GM18858 (cell line): ENCODE measurements around the gene ANKRD36C.
"Not testable (repeated sequence)": the region's sequence is repeated elsewhere in the genome, so short reads cannot be mapped to it uniquely, and the experiment has no call there.

Experiments used
- ATAC-seq: cut with Tn5 transposase; IDR thresholded peaks from one replicate; pipeline ENCODE4 v1.9.1; 2021; ENCODE audit not compliant: unreplicated experiment

ANKRD36C gene

DNA sequence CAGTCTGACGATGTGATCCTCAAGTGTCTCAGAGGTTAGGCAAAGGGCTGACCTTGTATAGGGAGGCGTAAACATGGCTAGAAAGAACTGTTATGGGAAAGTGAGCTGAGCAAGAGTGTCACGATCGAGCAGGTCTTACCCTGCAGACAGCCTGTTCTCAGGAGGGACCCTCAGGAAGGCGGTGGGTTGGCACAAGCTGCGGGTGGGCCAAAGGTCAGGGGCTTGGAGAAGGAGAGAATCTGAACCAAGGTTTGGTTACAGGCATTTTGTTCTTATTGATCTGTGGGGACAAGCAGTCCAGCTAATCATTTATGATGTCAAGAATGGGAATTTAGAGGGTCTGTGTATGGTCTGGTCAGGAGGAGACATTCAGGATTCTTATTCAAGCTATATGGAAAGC, 16.4 kb upstream of the ANKRD36C start:
- not testable (repeated sequence) for ATAC-seq

DNA sequence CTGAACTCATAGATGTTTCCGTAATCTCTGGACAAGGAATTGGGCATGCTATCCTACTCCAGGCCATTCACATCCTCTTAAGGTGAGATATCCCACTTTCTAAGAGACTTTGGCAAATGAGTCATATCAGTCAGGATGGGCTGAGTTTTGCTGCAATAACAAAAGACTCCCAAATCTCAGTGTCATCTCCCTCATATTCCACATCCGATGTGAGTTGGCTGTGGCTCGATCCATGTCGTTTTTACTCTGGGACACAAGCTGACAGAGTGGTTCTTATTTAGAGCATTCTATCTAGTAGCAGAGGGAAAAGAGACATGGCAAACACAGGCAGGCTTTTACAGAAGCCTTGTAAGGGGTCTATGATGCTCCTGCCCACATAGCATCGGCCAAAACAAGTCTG, 14.6 kb upstream of the ANKRD36C start:
- not testable (repeated sequence) for ATAC-seq

DNA sequence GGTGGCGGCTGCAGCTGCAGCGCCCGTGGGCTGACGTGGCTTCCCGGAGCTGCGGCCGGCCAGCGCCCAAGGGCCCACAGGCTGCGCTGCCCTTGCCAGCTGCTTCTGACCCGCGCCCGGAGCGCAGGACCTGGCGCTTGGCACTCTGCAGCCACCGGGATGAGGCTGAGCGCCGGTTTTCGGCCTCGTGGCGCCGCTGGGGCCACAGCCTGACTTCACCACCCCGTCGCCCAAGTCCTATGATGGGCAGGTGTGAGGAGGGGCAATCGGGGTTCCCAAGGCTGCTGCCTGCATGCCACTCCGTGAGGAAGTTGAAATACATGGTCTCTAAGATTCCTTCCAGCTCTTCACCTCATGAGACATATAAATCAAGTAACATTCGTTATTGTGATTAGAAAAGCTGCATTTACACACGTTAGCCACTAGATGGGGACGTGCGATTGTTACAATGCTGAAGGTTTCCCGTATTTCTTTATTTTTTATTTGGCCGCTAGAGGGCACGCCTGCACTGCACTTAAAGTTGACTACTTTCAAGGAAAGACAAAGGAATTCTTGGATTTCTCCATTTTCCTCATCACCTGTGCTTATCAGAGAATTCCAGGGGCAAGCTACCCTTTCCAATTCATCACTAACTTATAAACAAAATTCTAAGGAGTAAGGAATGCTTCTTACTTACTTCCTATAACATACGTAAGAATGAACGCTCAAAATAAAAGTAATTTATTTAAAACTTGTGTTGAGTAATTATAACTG, 1.1 kb upstream of the ANKRD36C start:
- peak; percentile 40 for ATAC-seq

DNA sequence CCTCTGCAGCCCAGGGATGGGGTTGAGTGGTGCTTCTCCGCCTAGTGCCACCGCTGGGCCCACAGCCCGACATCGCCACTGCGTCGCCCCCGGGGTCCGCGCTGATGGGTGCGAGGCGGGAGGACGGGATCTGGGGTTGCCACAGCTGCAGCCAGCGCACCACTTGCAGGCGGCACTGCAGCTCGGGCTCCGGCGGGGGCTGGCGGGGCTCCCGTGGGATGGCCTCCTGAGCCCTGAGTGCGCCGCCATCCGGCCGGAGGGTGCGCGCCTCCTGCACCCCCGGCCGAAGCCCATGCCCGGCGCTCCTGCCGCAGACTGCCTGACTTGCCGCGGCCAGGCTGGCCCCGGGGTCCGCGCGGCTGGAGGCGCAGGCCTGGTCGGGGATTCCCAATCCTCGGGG, 478 bp upstream of the ANKRD36C start:
- ATAC-seq: peak; percentile 25

DNA sequence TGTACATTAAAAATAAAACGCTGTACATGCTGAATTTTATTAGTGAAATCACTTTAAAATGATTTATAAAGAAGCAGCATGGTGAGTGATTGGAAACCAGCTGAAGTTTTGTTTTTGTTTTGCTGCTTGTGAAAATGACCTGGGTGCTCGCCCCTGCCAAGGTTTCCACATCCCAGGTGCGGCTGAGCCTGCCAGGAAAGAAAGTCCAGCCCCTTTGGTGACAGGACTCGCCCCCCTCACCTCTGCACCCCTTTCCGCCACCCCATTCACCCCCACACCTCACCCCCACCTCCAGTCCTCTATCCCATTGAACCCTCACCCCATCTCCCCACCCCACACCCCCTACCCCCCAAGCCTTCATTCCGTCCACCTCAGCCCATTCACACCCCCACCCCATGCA, 740 bp downstream of the ANKRD36C start:
- not testable (repeated sequence) for ATAC-seq

DNA sequence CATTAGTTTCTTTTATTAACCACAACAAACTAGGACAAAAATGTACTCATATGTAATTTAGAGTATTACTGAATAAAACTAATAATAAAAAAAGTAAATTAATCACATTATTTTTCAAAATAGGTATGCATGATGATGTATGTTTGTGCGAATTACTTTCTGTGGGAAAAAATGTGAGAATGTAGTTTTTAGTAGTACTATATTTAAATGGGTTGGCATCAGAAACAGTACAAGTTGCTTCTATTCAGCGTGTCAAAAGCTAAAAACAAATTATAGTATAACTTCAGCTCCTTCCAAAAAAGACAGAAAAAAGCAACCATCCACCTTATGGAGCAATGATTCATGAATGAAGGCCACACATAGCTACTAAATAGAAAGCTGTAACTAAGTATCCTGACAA, 40.0 kb downstream of the ANKRD36C start:
- not testable (repeated sequence) for ATAC-seq

DNA sequence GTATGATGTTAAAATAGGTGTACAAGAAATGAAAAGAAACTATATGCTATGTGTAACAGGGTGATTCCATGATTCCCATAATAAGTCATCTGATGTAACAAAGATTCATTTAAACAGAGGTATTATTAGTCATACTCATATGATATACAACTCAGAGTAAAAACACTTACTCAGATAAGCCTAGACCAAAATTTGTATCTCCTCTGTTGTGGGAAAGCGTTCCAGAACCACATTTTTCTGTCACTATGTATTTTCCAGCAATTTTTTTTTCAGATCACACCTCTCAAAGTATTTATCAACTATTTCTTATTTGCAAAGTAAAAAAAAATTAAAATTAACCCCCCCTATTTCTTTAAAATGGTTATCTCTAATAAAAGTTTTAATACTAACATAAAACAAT, 43.6 kb downstream of the ANKRD36C start:
- ATAC-seq: not testable (repeated sequence)

DNA sequence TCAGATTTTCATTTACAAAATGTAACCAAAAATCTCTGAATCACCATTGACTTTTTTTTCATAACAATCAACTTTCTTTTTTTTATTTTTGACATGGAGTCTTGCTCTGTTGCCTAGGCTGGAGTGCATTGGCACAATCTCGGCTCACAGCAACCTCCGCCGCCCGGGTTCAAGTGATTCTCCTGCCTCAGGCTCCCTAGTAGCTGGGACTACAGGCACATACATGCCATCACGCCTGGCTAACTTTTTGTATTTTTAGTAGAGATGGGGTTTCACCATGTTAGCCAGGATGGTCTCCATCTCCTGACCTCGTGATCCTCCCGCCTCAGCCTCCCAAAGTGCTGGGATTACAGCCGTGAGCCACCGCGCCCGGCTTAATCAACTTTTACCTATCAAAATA, 51.7 kb downstream of the ANKRD36C start:
- not testable (repeated sequence) for ATAC-seq

DNA sequence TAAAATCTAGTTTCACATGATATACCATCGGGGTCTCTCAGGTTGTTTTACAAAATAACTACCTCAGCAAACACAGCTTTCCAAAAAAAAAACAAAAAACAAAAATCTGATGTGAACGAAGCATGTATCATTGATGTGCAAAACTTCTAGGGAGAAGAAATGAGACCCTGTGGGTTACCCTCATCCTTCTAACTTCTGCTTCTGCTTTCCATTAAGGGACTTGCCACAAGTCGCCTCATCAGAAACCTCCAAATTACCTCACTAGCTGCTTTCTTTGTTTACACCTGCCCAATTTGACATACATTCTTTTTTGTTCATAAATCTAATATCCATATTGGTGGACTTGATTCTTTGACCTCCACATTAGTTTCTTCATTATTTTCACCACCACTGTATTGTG, 60.9 kb downstream of the ANKRD36C start:
- ATAC-seq: not testable (repeated sequence)

DNA sequence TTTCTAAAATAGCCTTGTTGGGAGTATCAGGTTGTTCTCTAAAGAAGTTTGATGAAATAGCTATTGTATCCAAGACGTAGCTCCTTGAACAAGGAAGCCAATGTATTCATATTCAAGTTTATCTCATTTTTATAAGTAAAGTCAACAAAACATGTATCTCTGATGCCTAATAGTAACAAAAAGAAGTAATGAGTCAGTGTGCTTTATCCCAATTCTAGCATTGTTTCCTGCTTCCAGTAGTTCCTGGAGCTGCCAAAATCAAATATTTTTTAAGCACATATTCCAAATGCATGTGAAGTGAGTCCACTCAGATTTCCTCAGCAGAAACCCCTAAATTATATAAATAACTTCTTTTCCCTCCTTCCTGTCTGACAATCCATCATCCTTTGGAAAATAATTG, 74.6 kb downstream of the ANKRD36C start:
- ATAC-seq: not testable (repeated sequence)

DNA sequence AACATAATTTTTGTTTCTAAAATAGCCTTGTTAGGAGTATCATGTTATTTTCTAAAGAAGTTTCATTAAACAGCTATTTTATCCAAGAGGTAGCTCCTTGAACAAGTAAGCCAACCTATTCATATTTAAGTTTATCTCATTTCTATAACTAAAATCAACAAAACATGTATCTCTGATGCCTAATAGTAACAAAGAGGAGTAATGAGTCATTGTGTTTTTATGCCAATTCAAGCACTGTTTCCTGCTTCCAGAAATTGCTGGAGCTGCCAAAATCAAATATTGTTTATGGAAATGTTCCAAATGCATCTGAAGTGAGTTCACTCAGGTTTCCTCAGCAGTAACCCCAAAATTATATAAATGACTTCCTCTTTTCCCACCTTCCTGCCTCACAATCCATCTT, 76.5 kb downstream of the ANKRD36C start:
- not testable (repeated sequence) for ATAC-seq

DNA sequence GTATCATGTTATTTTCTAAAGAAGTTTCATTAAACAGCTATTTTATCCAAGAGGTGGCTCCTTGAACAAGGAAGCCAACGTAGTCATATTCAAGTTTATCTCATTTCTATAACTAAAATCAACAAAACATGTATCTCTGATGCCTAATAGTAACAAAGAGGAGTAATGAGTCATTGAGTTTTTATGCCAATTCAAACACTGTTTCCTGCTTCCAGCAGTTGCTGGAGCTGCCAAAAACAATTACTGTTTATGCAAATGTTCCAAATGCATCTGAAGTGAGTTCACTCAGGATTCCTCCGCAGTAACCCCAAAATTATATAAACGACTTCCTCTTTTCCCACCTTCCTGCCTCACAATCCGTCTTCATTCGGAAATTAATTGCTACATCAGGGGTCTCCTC, 80.2 kb downstream of the ANKRD36C start:
- ATAC-seq: not testable (repeated sequence)

DNA sequence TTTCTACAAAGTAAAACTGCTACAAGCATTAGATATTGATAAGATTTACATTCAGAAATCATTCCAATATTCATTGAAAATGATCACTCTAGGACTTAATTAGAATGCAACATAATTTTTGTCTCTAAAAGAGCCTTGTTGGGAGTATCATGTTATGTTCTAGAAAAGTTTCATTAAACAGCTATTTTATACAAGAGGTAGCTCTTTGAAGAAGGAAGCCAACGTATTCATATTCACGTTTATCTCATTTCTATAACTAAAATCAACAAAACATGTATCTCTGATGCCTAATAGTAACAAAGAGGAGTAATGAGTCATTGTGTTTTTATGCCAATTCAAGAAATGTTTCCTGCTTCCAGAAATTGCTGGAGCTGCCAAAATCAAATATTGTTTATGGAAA, 97.2 kb downstream of the ANKRD36C start:
- ATAC-seq: not testable (repeated sequence)

DNA sequence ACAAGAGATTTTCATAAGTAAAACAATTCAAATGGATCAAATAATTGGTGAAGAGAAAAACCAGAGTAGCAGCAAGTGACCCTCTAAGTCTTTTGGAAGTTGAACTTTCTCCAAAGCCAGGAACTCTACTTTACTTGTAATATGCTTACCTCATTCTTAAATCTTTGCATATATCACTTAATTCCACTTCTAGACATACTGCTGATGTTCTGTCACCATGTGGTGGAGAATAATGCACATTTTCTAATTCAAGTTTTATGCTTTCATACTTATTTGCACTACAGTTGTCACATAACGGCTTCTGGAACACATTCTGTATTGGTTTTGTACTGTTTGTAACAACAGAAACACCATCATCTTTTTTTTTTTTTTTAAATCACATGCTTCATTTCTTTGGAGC, 123.7 kb downstream of the ANKRD36C start:
- ATAC-seq: not testable (repeated sequence)

DNA sequence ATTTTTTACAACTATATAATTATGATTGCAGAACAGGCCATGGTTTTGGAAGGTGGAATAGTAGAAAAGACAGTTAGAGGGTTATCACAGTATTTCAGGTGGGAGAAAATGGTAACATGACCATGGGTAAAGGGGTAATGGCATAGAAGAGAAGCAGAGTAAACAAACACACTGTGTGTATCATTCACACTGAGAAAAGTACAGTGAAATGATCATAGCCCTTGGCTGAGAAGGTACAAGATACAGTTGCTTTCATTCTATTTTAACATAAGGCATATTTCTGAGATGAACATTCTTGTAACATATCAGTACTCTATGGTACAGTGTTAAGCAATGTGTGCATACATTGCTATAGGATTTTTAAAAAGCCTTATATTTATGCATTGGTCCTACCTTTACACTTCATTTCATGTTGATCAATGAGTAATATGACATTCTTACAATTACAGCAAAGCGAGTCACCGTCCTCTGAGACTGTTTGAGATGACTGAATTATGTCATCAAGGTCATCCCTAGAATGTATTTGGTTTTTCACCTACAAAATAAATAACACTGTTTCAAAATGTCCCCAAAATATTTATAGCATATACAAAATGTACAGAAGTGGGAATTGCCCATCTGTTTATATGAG, 124.5 kb downstream of the ANKRD36C start:
- ATAC-seq: not testable (repeated sequence)

DNA sequence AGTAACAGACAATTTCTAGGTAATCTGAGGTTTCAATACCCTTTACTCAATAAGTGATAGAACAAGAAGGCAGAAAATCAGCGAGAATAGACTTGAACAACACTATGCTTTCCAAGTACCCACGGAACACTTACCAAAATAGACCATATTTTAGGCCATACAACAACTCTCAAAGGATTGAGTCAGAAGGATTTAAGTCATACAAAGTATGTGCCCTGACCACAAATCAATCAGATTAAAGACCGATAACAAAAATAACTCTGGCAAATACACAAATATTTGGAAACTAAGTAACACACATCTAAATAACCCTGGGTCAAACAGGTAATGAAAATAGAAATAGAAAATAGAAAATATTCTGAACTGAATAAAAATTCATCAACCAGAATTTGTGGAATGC, 129.5 kb downstream of the ANKRD36C start:
- ATAC-seq: not testable (repeated sequence)

DNA sequence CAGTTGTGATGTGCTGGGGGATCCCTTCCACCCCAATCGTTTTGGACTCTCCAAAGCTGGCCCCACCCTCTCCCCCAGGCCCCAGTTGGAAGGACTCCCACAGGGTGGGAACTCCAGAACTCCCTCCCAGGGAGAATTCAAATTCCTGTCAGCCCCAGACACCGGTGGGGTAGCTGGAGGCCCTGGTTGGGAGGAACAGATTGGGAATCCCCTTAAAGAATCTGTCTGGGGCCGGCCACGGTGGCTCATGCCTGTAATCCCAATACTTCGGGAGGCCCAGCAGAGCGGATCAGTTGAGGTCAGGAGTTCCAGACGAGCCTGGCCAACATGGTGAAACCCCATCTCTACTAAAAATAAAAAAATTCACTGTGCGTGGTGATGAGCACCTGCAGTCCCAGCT, 155.5 kb downstream of the ANKRD36C start:
- ATAC-seq: no peak

DNA sequence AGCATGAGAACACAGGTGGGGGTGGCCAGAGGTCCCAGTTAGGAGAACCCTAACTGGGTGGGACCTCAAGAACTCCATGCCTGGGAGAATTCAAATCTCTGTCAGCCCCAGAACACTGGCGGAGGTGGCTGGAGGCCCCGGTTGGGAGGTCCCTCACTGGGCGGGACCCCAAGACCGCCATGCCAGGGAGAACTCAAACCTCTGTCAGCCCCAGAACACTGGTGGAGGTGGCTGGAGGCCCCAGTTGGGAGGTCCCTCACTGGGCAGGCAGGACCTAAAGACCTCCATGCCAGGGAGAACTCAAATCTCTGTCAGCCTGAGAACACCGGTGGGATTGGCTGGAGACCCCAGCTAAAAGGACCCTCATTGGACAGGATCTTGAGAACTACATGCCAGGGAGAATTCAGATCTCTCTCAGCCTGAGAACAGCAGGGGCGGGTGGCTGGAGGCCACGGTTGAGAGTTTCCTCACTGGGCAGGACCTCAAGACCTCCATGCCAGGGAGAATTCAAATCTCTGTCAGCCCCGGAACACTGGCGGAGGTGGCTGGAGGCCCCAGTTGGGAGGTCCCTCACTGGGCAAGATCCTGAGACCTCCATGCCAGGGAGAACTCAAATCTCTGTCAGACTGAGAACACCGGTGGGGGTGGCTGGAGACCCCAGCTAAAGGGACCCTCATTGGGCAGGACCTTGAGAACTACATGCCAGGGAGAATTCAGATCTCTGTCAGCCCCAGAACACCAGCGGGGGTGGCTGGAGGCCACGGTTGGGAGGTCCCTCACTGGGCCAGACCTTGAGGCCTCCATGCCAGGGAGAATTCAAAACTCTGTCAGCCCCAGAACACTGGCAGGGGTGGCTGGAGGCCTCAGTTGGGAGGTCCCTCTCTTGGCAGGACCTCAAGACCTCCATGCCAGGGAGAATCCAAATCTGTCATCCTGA, 157.3 kb downstream of the ANKRD36C start:
- ATAC-seq: not testable (repeated sequence)

DNA sequence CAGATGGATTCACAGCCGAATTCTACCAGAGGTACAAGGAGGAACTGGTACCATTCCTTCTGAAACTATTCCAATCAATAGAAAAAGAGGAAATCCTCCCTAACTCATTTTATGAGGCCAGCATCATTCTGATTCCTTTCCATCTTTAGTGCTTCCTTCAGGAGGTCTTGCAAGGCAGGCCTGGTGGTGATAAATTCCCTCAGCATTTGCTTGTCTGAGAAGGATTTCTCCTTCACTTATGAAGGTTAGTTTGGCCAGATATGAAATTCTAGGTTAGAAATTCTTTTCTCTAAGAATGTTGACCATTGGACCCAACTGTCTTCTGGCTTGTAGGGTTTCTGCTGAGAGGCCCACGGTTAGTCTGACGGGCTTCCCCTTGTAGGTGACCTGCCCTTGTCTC, 167.4 kb downstream of the ANKRD36C start:
- not testable (repeated sequence) for ATAC-seq

DNA sequence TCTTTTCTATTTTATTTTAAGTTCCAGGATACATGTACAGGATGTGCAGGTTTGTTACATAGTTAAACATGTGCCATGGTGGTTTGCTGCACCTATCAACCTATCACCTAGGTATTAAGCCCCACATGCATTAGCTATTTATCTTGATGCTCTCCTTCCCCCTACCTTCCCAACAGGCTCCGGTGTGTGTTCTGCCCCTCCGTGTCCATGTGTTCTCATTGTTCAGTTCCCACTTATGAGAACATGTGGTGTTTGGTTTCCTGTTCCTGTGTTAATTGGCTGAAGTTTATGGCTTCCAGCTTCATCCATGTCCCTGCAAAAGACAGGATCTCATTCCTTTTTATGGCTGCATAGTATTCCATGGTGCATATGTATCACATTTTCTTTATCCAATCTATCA, 174.1 kb downstream of the ANKRD36C start:
- not testable (repeated sequence) for ATAC-seq

DNA sequence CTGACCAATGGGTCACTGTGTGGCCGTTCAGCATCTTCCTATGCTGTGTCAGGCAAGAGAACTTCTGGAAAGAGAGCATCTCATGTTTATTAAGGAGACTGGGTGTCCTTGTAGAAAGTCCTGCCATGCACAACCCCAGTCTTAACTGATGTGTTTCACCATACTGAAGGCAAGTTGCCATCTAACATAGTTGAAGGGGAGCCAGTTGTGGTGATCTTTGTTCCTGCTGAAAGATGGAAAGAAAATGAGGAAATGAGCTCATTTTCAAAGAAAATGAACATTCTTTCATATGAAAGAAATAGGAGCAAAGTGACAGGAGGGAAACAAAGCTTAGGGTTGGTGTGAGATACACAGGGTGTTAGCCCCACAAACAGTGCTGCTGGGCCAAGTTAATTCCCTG, 178.3 kb downstream of the ANKRD36C start:
- not testable (repeated sequence) for ATAC-seq
